HepG2 (cell line): ENCODE data around the gene CDH23. TPM values are rescaled to one million over a fixed set of nuclear protein-coding genes. Genes with fewer than 3 reads are reported as not detected.

Source experiments
- ATAC-seq: fragments of 200-7000 bp; cut with Tn5 transposase; 3 replicates; pipeline ENCODE4 v1.9.1; 2020; ENCODE audit warnings: mild to moderate bottlenecking, moderate library complexity
- BruUV-seq: library from RNA; stranded (reverse); fragments of 400-500 nt; replicated peaks from 2 replicates; lab custom pipeline; 2021; lab: Mats Ljungman, UMichigan
- CTCF ChIA-PET: fragments of 300-600 bp; formaldehyde crosslinking; extraction: SDS; loops from one replicate; lab custom pipeline; 2021; ENCODE audit warnings: low total read pairs, inconsistent platforms, low intra/inter-chr PET ratio; lab: Yijun Ruan, JAX
- POLR2A ChIA-PET: fragments of 350-600 bp; sonication (Branson Sonifier 250); formaldehyde crosslinking; loops from one replicate; lab custom pipeline; 2020; ENCODE audit warnings: antibody characterized with exemption, inconsistent platforms; lab: Yijun Ruan, JAX
- DNase-seq: peaks from one replicate; pipeline ENCODE4 v3.0.0-alpha.2; 2015; ENCODE audit warnings: low spot score
- FAIRE-seq: peaks from 3 replicates; lab custom pipeline; 2011; peaks lifted over from hg19 to GRCh38; lab: Jason Lieb, UNC
- H2AFZ ChIP-seq: one replicate; pipeline ENCODE4 v1.6.1; 2011; ENCODE audit warnings: low read length, inconsistent platforms
- H3K27ac ChIP-seq: fragments of 300-600 bp; 3 replicates; pipeline ENCODE4 v1.8.0; 2011; ENCODE audit warnings: mixed run types, mild to moderate bottlenecking, mixed read lengths, low read length, inconsistent platforms; ENCODE audit not compliant: insufficient read depth; ENCODE audit errors: extremely low read length
- H3K27me3 ChIP-seq, 2 experiments: fragments of 200-600 bp in 1 of 2; 2 replicates in 1 of 2; 3 replicates in 1 of 2; pipeline versions ENCODE4 v1.6.0 to v1.8.0; 2011; ENCODE audit warnings: low read length in 2 of 2, mild to moderate bottlenecking in 2 of 2, moderate library complexity in 2 of 2, inconsistent platforms in 1 of 2; ENCODE audit not compliant: insufficient read depth in 2 of 2, control insufficient read depth in 1 of 2
- H3K36me3 ChIP-seq, 2 experiments: fragments of 200-600 bp in 1 of 2; replicated peaks in 1 of 2; 2 replicates in 1 of 2; 3 replicates in 1 of 2; pipeline versions ENCODE4 v1.5.1 to v1.8.0; 2011; ENCODE audit warnings: low read length in 2 of 2, inconsistent platforms in 1 of 2; ENCODE audit not compliant: insufficient read depth in 2 of 2, control insufficient read depth in 1 of 2
- H3K4me1 ChIP-seq: 2 replicates; pipeline ENCODE4 v1.5.1; 2012; ENCODE audit warnings: low read length, inconsistent platforms; ENCODE audit not compliant: insufficient read depth
- H3K4me2 ChIP-seq: 2 replicates; pipeline ENCODE4 v1.6.0; 2011; ENCODE audit warnings: low read depth, low read length, inconsistent platforms
- H3K4me3 ChIP-seq, 3 experiments: fragments of 200-600 bp in 1 of 3; sonication (generic), shearing (Covaris generic) in 1 of 3; replicated peaks in 1 of 3; 2 replicates each; pipeline ENCODE4 v1.5.1; 2011 to 2016; ENCODE audit warnings: low read length in 3 of 3, inconsistent platforms in 2 of 3, low read depth in 2 of 3, mild to moderate bottlenecking in 2 of 3, control low read depth in 1 of 3, mixed read lengths in 1 of 3; ENCODE audit not compliant: insufficient read depth in 1 of 3
- H3K79me2 ChIP-seq: one replicate; pipeline ENCODE4 v1.6.1; 2011; ENCODE audit warnings: low read length, inconsistent platforms; ENCODE audit not compliant: insufficient read depth
- H3K9ac ChIP-seq: 2 replicates; pipeline ENCODE4 v1.6.0; 2011; ENCODE audit warnings: mild to moderate bottlenecking, low read depth, low read length, inconsistent platforms; ENCODE audit not compliant: insufficient read depth
- H3K9me3 ChIP-seq: 2 replicates; pipeline ENCODE4 v1.5.1; 2012; ENCODE audit warnings: mild to moderate bottlenecking, low read length
- H4K20me1 ChIP-seq: 2 replicates; pipeline ENCODE4 v1.6.0; 2011; ENCODE audit warnings: inconsistent platforms, mild to moderate bottlenecking, low read length, moderate library complexity; ENCODE audit not compliant: insufficient read depth
- WGBS: methylation state at CpG from one replicate; pipeline ENCODE4 v1.1.6; 2017; ENCODE audit warnings: low lambda C conversion rate; 5-methylcytosine and 5-hydroxymethylcytosine counted together
- in situ Hi-C: cut with HindIII; loops from 2 replicates; pipeline ENCODE4 v1.10.0; 2017; ENCODE audit warnings: low pct_unique_long_range_greater_than_20kb; ENCODE audit not compliant: extremely low pct_ligation_motif_present
- intact Hi-C: fragments of 100-400 bp; cut with micrococcal nuclease; formaldehyde crosslinking; loops from one replicate; pipeline ENCODE4 v1.10.0; 2022; ENCODE audit not compliant: unreplicated experiment
- polyA plus RNA-seq, 8 experiments: library from polyadenylated mRNA; depleted of rRNA in 3 of 8; stranded (reverse) in 7 of 8; unstranded in 1 of 8; fragments of >200 nt; fragmentation: Illumina TruSeq in 4 of 8; extraction: Trizol in 4 of 8; gene quantifications; 2 replicates each; pipeline versions ENCODE4 v1.2.1 to v1.2.3, GENCODE V29; 2011 to 2016; ENCODE audit warnings: low read depth in 4 of 8, missing spikeins in 1 of 8, mixed read lengths in 1 of 8; ENCODE audit not compliant: insufficient read depth in 1 of 8
- total RNA-seq, 5 experiments: library from RNA; depleted of rRNA; stranded (reverse); fragments of >200 nt; fragmentation: Illumina TruSeq; extraction: Trizol; gene quantifications; 2 replicates each; pipeline ENCODE4 v1.2.3, GENCODE V29; 2016; ENCODE audit warnings: low read depth in 1 of 5
- TF ChIP-seq, protein P1 (sequence below): sonication (generic); formaldehyde crosslinking; IDR thresholded peaks from 2 replicates; pipeline ENCODE4 v1.4.0; 2020; ENCODE audit warnings: missing genetic modification reagents
- TF ChIP-seq, protein P2 (sequence below): sonication (generic); formaldehyde crosslinking; IDR thresholded peaks from 2 replicates; pipeline ENCODE4 v1.4.0; 2020; ENCODE audit warnings: low read depth, missing genetic modification reagents

The CDH23 gene
- total and polyA plus RNA-seq, 2 of the 13 experiments (the other 11 are each of a cell fraction or from before 2014, with no cell fraction given): 0.13 TPM; not detected in 1

DNA sequence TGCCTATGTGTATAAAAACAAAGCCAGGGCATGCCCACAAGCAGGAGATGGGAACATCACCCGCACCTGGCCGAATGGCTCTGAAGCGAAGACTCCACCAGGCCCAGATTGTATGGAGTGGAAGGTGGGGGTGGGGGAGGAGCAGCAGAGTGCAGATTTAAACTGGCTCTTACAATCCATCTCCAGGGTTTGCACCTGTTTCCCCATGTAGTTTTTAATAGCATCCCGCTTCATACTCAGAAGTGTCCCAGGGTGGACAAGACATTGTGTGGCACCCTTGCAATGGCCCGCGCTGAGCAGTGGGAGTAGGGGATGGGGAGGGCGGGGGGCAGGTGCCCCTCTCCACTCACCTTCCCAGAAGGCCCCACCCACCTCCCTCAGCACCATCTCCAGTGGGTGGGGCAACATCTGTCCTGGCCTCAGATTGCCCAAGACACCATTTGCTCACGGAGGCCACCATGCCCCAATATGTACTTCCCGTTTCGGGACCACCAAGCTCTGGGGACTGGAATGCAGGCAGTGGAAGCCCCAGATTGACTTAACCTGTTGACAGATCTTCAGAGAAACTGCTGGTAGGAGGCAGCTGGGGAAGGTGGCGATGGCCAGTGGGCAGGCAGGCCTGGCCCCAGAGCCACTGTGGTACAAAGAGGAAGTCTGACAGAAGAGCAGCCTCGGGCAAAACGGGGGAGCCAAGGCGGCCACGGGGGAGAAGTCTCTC lies 353.6 kb downstream of the CDH23 start:
- ATAC-seq (no peak), DNase-seq (no peak), FAIRE-seq (no peak)
- no peak overlapping the region for H3K27ac ChIP-seq
- no peak overlapping the region for H2AFZ ChIP-seq
- no TSS peak for BruUV-seq
- H3K4me1 ChIP-seq: peaks cover 52% of the 10 kb centered on the region
- peaks cover 1 to 22% of the 10 kb centered on the region in 2 experiments; a peak in 3 of 5 replicates for H3K27me3 ChIP-seq
- H3K4me3 ChIP-seq: no peak overlapping the region
- intact Hi-C loops (no loop called here), in situ Hi-C loops (no loop called here)
- WGBS: 64% methylated on average over 8 of the region's 15 CpGs
- no peaks in the 10 kb centered on the region for H3K79me2 ChIP-seq
- no peak overlapping the region for H3K9ac ChIP-seq
- no peaks in the 10 kb centered on the region for H4K20me1 ChIP-seq
- no peaks in the 10 kb centered on the region for H3K9me3 ChIP-seq
- CTCF ChIA-PET: no interaction called here
- no peaks in the 10 kb centered on the region for H3K36me3 ChIP-seq
- TF ChIP-seq, protein P1, sequence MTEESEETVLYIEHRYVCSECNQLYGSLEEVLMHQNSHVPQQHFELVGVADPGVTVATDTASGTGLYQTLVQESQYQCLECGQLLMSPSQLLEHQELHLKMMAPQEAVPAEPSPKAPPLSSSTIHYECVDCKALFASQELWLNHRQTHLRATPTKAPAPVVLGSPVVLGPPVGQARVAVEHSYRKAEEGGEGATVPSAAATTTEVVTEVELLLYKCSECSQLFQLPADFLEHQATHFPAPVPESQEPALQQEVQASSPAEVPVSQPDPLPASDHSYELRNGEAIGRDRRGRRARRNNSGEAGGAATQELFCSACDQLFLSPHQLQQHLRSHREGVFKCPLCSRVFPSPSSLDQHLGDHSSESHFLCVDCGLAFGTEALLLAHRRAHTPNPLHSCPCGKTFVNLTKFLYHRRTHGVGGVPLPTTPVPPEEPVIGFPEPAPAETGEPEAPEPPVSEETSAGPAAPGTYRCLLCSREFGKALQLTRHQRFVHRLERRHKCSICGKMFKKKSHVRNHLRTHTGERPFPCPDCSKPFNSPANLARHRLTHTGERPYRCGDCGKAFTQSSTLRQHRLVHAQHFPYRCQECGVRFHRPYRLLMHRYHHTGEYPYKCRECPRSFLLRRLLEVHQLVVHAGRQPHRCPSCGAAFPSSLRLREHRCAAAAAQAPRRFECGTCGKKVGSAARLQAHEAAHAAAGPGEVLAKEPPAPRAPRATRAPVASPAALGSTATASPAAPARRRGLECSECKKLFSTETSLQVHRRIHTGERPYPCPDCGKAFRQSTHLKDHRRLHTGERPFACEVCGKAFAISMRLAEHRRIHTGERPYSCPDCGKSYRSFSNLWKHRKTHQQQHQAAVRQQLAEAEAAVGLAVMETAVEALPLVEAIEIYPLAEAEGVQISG (CRISPR knock-in tag): no peak
- TF ChIP-seq, protein P2, sequence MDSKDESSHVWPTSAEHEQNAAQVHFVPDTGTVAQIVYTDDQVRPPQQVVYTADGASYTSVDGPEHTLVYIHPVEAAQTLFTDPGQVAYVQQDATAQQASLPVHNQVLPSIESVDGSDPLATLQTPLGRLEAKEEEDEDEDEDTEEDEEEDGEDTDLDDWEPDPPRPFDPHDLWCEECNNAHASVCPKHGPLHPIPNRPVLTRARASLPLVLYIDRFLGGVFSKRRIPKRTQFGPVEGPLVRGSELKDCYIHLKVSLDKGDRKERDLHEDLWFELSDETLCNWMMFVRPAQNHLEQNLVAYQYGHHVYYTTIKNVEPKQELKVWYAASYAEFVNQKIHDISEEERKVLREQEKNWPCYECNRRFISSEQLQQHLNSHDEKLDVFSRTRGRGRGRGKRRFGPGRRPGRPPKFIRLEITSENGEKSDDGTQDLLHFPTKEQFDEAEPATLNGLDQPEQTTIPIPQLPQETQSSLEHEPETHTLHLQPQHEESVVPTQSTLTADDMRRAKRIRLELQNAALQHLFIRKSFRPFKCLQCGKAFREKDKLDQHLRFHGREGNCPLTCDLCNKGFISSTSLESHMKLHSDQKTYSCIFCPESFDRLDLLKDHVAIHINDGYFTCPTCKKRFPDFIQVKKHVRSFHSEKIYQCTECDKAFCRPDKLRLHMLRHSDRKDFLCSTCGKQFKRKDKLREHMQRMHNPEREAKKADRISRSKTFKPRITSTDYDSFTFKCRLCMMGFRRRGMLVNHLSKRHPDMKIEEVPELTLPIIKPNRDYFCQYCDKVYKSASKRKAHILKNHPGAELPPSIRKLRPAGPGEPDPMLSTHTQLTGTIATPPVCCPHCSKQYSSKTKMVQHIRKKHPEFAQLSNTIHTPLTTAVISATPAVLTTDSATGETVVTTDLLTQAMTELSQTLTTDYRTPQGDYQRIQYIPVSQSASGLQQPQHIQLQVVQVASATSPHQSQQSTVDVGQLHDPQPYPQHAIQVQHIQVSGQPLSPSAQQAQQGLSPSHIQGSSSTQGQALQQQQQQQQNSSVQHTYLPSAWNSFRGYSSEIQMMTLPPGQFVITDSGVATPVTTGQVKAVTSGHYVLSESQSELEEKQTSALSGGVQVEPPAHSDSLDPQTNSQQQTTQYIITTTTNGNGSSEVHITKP (CRISPR knock-in tag): no peak
- H3K4me2 ChIP-seq: no peak overlapping the region
- POLR2A ChIA-PET: no interaction called here
